Measurements from ENCODE around the gene NAGPA. TPM values are rescaled to one million over a fixed set of nuclear protein-coding genes. Genes with fewer than 3 reads are reported as not detected.

The NAGPA gene
- total and polyA plus RNA-seq, 2 of the 13 experiments (the other 11 are each of a cell fraction or from before 2014, with no cell fraction given) = 27.1 to 60.3 TPM

DNA sequence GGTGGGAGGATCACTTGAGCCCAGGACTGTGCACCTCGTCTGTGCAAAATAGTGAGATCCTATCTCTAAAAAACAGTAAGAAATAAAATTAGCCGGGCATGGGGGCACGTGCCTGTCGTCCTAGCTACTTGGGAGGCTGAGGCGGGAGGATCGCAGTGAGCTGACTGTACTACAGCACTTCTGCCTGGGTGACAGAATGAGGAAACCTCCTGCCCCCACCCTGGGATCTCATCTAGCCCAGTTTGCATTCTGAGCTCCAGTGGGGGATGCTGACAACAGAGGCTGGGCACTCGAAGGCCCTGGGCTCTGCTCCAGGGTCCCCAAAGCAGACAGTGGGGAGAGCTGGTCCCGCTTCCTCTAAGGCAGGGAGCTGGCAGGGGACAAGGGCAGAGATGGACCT, 7.1 kb downstream of the NAGPA start (continued):
- TF ChIP-seq, protein P1, sequence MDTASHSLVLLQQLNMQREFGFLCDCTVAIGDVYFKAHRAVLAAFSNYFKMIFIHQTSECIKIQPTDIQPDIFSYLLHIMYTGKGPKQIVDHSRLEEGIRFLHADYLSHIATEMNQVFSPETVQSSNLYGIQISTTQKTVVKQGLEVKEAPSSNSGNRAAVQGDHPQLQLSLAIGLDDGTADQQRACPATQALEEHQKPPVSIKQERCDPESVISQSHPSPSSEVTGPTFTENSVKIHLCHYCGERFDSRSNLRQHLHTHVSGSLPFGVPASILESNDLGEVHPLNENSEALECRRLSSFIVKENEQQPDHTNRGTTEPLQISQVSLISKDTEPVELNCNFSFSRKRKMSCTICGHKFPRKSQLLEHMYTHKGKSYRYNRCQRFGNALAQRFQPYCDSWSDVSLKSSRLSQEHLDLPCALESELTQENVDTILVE (CRISPR knock-in tag; IDR thresholded peaks at IDR 0.05) = no peak
- no peak for TF ChIP-seq HOXD1 (CRISPR knock-in tag; IDR thresholded peaks at IDR 0.05)
- TF ChIP-seq SRSF9 (IDR thresholded peaks at IDR 0.05; ENCODE audit: borderline replicate concordance, insufficient read depth, low read depth, low read length, poor library complexity, severe bottlenecking) = no peak
- no peak for TF ChIP-seq RFXANK (CRISPR knock-in tag; IDR thresholded peaks at IDR 0.05)
- TF ChIP-seq ZNF382 (CRISPR knock-in tag; IDR thresholded peaks at IDR 0.05; ENCODE audit: borderline replicate concordance) = no peak

DNA sequence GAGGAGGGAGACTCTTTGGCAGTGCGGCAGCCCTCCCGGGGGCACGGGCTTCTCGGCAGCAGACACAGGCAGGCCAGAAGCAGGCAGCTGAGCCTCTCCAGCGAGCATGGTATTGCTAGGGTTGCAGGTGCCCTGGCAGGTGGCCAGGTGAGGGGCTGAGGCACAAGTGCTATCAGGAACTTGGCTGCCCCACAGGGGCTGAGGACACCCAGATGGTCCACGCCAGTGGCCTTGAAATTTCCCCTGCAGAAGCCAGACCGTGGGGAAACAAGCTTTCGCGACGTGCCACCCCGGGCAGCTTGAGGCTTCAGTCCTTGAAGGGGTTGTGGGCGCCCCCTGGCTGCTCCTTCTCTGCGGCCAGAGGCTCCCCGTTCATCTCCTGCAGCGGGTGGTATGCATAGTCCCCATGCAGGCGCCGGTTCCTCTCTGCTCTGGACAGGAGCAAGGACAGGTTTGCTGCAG, 8.5 kb downstream of the NAGPA start:
- peak; percentile 60 for ATAC-seq
- Histone ChIP-seq H3K9me3 (ENCODE audit: low read length) (no peaks in the 10 kb centered on the region), H3K36me3 (replicated peaks in 1 of 2; ENCODE audit: control insufficient read depth in 1 of 2, insufficient read depth in 2 of 2, low read length in 2 of 2) (peaks cover 19 to 37% of the 10 kb centered on the region in 2 experiments), H3K4me1 (ENCODE audit: insufficient read depth, low read length) (no peaks in the 10 kb centered on the region), H3K4me3 (replicated peaks in 1 of 3; ENCODE audit: insufficient read depth in 1 of 3, low read depth in 2 of 3, low read length in 3 of 3) (no peak overlapping the region), H3K27me3 (ENCODE audit: control insufficient read depth in 1 of 2, insufficient read depth in 2 of 2, low read length in 2 of 2) (peaks cover 4 to 15% of the 10 kb centered on the region in 2 experiments; a peak in 4 of 5 replicates), H3K79me2 (ENCODE audit: insufficient read depth, low read length) (no peaks in the 10 kb centered on the region), H3K27ac (ENCODE audit: extremely low read length, insufficient read depth, low read length) (no peak overlapping the region), H2AFZ (ENCODE audit: low read length) (no peak overlapping the region), H4K20me1 (ENCODE audit: insufficient read depth, low read length) (no peaks in the 10 kb centered on the region; the same call in 1 of the 2 replicates), H3K9ac (ENCODE audit: insufficient read depth, low read depth, low read length) (no peak overlapping the region), H3K4me2 (ENCODE audit: low read depth, low read length) (no peak overlapping the region)
- FAIRE-seq = no peak
- 74% methylated on average over 17 of the region's 17 CpGs for WGBS (ENCODE audit: low lambda C conversion rate)
- ChIA-PET CTCF (ENCODE audit: low intra/inter-chr PET ratio, low total read pairs) (interaction anchor here (1.2 to 1.8 kb wide), 2 partner anchors 17 to 69 kb away, joined by 3 to 10 read pairs; no protein-coding TSS in a partner anchor), POLR2A (no interaction called here)
- intact Hi-C loops (cut with micrococcal nuclease; ENCODE audit: unreplicated experiment) = loop anchor here (2.0 kb wide), 1 partner anchor 68 kb away; no protein-coding TSS in a partner anchor
- in situ Hi-C loops (cut with HindIII; ENCODE audit: extremely low pct_ligation_motif_present, low pct_unique_long_range_greater_than_20kb) = no loop called here
- no peak for DNase-seq (ENCODE audit: low spot score)
- no TSS peak for BruUV-seq (replicated peaks)
- TF ChIP-seq BRD4 (CRISPR knock-in tag; IDR thresholded peaks at IDR 0.05) (no peak), TP53 (CRISPR knock-in tag; conservative IDR thresholded peaks at IDR 0.05) (no peak), ATF1 (CRISPR knock-in tag; IDR thresholded peaks at IDR 0.05) (no peak), ZNF292 (CRISPR knock-in tag; IDR thresholded peaks at IDR 0.05; ENCODE audit: borderline replicate concordance, low read depth) (no peak), AGO2 (optimal IDR thresholded peaks at IDR 0.05; ENCODE audit: low read depth, low read length) (peak; percentile 92), AHR (CRISPR knock-in tag; IDR thresholded peaks at IDR 0.05) (no peak), ZNF253 (CRISPR knock-in tag; IDR thresholded peaks at IDR 0.05; ENCODE audit: borderline replicate concordance) (no peak)
- TF ChIP-seq, protein P2, sequence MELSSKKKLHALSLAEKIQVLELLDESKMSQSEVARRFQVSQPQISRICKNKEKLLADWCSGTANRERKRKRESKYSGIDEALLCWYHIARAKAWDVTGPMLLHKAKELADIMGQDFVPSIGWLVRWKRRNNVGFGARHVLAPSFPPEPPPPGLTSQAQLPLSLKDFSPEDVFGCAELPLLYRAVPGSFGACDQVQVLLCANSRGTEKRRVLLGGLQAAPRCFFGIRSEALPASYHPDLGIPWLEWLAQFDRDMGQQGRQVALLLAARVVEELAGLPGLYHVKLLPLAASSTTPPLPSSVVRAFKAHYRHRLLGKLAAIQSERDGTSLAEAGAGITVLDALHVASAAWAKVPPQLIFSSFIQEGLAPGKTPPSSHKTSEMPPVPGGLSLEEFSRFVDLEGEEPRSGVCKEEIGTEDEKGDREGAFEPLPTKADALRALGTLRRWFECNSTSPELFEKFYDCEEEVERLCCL (CRISPR knock-in tag; IDR thresholded peaks at IDR 0.05; ENCODE audit: borderline replicate concordance) = no peak
- TF ChIP-seq, protein P3, sequence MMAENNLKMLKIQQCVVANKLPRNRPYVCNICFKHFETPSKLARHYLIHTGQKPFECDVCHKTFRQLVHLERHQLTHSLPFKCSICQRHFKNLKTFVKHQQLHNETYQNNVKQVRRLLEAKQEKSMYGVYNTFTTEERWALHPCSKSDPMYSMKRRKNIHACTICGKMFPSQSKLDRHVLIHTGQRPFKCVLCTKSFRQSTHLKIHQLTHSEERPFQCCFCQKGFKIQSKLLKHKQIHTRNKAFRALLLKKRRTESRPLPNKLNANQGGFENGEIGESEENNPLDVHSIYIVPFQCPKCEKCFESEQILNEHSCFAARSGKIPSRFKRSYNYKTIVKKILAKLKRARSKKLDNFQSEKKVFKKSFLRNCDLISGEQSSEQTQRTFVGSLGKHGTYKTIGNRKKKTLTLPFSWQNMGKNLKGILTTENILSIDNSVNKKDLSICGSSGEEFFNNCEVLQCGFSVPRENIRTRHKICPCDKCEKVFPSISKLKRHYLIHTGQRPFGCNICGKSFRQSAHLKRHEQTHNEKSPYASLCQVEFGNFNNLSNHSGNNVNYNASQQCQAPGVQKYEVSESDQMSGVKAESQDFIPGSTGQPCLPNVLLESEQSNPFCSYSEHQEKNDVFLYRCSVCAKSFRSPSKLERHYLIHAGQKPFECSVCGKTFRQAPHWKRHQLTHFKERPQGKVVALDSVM (CRISPR knock-in tag; IDR thresholded peaks at IDR 0.05) = no peak
- TF ChIP-seq, protein P4, sequence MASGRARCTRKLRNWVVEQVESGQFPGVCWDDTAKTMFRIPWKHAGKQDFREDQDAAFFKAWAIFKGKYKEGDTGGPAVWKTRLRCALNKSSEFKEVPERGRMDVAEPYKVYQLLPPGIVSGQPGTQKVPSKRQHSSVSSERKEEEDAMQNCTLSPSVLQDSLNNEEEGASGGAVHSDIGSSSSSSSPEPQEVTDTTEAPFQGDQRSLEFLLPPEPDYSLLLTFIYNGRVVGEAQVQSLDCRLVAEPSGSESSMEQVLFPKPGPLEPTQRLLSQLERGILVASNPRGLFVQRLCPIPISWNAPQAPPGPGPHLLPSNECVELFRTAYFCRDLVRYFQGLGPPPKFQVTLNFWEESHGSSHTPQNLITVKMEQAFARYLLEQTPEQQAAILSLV (CRISPR knock-in tag; IDR thresholded peaks at IDR 0.05; ENCODE audit: borderline replicate concordance) = peak; percentile 49; the same call in 1 of the 2 replicates
- TF ChIP-seq, protein P5, sequence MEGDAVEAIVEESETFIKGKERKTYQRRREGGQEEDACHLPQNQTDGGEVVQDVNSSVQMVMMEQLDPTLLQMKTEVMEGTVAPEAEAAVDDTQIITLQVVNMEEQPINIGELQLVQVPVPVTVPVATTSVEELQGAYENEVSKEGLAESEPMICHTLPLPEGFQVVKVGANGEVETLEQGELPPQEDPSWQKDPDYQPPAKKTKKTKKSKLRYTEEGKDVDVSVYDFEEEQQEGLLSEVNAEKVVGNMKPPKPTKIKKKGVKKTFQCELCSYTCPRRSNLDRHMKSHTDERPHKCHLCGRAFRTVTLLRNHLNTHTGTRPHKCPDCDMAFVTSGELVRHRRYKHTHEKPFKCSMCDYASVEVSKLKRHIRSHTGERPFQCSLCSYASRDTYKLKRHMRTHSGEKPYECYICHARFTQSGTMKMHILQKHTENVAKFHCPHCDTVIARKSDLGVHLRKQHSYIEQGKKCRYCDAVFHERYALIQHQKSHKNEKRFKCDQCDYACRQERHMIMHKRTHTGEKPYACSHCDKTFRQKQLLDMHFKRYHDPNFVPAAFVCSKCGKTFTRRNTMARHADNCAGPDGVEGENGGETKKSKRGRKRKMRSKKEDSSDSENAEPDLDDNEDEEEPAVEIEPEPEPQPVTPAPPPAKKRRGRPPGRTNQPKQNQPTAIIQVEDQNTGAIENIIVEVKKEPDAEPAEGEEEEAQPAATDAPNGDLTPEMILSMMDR (CRISPR knock-in tag; IDR thresholded peaks at IDR 0.05) = peak; percentile 71

All from HepG2 (cell line).